Endometrium (tissue), 2 donors: ENCODE results near the gene GATD1.

Source experiments
- FAIRE-seq: peaks from 2 replicates; lab custom pipeline; 2012; peaks lifted over from hg19 to GRCh38; lab: Jason Lieb, UNC
- donor health status: control.
- donor health status: control.

The GATD1 gene, protein sequence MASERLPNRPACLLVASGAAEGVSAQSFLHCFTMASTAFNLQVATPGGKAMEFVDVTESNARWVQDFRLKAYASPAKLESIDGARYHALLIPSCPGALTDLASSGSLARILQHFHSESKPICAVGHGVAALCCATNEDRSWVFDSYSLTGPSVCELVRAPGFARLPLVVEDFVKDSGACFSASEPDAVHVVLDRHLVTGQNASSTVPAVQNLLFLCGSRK

DNA sequence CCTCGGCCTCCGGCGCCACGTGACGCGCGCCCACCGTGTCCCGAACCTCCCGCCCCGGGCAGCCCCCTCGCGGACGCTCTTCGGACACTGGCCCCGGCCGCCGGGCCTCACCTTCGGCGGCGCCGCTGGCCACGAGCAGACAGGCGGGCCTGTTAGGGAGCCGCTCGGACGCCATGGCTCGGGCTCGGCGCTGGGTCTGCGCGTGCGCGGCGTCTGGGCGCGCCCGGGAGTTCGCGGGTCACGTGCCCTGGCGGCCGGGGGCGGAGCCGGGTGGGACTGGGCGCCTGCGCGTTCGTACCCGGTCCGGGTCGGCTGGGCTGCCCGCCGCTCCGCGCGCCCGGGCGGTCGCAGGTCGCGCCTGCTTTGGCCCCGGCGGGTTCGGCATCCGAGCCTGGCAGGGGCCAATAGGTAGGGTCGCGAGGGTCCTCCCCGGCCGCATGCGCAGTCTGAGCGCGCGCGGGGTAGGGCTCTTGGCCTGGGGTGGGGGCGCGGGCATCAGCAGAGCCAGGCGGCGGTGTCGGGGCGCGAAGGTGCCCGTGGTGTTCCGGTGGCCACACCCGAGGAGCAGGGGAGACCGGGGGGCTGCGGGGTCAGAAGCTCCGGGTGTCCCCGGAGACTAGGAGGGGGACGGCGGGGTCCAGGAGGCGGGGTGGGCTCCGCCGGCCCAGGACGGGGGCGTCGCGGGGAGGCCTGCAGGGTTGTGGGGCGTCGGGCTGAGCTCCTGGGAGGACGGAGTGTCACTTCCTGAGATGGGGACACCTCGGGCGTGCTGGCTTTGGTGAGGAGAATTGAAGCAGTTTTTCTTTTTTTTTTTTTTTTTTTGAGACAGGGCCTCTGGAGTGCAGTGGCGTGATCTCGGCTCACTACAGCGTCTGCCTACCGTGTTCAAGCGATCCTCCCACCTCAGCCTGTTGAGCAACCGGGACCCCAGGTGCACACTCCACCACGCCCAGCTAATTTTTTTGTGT, at the start of gene GATD1:
Gene GATD1, minus strand, starts transcription at position 200 of the 968 bp plus-strand sequence. Its CDS starts 25 bp downstream, at position 175.
- no peak for FAIRE-seq

DNA sequence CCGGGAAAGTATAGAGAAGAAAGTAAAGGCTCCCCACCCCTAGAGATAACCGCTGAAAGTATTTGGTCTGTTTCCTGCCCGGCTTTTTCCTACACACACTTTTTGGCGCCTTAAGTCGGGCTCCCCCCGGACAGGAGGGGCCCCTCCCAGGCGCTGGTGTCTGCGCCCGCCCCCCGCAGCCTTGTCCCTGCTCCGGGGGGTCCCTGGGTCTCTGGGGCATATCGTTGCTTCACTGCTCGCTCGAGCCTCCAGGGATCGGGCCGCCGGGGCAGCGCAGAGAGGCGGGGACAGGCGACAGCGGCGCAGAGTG, 49.5 kb upstream of the GATD1 start:
- FAIRE-seq = no peak

DNA sequence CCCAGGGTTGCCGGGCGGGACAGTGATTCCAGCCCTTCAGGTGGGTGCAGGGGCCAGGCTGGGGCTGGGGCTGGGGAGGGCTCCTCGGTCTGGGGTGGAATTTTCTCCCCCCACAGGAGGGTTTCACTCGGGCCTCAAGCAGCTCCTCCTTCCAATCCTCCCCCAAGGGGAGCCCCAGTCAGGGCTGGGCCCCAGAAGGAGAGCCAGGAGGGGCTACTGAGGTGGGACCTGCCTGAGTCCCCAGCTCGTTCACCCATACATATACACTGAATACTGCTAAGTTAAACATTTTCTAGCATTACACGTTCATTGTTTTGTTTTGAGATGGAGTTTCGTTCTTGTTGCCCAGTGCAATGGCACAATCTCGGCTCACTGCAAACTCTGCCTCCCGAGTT, 48.9 kb upstream of the GATD1 start:
- FAIRE-seq = no peak

DNA sequence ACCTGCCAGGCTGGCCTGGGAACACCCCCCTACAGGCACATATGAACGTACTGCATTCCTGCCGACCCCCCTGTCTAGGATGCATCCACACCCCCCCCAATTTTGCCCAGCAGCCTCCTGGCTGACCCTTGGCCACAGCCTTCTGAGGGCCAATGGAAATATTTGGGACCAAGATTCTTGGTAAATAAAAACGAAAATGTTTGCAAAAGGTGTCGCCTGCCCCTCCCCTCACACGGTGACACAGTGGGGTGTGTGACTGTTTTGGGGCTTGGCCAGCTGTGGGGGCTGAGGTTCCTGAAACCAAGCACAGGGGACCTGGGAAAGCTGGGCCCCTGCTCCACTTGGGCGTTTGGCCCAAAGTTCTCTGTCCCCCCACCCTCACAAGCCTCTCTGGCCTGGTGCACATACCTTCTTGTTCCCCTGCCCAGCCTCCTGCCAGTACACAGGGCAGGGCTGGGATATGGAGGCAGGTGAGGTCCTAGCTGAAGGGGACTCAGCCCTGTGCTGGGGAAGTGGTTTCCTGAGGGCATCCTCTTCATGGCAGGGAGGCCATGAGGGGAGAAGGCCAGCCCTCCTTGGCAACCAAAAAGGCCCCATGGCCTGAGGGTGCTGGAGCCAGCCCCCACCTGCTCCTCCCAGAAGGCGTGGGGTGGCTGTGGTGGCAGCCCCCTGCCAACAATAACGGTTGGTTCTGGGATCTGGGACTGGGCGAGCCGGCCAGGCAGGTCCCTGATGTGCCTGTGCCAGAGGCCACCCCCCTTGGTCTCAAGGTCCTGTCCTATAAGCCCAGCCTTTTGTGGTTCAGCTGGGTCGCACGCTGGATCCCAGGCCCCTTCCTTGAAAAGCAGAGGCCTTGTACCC, 48.3 kb upstream of the GATD1 start:
- no peak for FAIRE-seq

DNA sequence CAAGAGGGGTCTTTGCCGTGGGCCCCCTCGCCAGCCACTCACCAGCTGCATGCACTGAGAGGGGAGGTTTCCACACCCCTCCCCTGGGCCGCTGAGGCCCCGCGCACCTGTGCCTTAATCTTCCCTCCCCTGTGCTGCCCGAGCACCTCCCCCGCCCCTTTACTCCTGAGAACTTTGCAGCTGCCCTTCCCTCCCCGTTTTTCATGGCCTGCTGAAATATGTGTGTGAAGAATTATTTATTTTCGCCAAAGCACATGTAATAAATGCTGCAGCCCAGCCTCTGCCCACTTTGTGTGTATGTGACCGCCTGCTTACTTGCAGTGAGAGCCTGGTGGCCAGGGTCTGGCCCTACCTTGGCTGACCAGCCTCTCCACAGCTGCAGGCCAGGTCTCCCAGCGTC, 47.7 kb upstream of the GATD1 start:
- no peak for FAIRE-seq

DNA sequence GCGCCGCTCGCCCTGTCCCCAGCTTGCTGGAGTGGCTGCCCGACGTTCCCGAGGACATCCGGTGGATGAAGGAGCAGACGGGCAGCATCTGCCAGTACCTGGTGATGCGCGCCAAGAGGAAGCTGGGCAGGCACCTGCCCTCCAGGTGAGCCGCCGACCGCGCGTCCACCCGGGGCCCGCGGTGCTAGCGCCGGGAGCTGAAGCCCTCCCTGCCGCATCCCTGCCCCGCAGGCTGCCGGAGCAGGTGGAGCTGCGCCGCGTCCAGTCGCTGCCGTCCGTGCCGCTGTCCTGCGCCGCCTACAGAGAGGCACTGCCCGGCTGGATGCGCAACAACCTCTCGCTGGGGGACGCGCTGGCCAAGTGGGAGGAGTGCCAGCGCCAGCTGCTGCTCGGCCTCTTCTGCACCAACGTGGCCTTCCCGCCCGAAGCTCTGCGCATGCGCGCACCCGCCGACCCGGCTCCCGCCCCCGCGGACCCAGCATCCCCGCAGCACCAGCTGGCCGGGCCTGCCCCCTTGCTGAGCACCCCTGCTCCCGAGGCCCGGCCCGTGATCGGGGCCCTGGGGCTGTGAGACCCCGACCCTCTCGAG, 47.1 kb upstream of the GATD1 start:
- no peak for FAIRE-seq

DNA sequence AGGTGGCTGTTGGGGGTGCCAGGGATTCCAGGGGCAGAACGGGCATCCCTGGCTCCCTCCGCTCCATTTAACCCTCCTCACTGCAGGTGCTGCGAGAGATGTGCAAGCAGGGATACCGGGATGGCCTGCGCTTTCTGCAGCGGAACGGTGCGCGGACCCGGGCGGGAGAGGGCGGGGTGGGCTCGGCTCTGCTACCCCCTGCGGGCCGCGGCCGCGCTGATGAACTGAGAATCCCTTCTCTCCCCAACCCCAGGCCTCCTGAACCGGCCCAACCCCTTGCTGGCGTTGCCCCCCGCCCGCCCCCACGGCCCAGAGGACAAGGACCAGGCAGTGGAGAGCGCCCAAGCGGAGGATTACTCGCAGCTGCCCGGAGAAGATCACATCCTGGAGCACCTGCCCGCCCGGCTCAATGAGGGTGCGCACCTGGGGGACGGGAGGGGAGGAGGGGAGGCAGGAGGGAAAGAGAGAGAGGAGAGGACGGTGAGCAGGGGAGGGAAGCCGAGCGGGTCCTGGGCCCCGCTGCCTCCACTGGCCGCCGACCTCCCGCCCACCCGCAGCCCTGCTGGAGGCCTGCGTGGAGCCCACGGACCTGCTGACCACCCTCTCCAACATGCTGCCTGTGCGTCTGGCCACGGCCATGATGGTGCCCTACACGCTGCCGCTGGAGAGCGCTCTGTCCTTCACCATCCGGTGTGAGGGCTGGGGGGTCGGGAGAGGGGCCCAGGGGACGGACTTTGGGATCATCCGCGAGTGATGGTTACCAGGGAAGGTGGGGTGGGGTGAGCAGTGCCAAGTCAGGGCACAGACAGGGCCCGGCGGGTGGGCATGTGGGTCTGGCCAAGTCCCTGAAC, 46.4 kb upstream of the GATD1 start:
- FAIRE-seq = no peak

DNA sequence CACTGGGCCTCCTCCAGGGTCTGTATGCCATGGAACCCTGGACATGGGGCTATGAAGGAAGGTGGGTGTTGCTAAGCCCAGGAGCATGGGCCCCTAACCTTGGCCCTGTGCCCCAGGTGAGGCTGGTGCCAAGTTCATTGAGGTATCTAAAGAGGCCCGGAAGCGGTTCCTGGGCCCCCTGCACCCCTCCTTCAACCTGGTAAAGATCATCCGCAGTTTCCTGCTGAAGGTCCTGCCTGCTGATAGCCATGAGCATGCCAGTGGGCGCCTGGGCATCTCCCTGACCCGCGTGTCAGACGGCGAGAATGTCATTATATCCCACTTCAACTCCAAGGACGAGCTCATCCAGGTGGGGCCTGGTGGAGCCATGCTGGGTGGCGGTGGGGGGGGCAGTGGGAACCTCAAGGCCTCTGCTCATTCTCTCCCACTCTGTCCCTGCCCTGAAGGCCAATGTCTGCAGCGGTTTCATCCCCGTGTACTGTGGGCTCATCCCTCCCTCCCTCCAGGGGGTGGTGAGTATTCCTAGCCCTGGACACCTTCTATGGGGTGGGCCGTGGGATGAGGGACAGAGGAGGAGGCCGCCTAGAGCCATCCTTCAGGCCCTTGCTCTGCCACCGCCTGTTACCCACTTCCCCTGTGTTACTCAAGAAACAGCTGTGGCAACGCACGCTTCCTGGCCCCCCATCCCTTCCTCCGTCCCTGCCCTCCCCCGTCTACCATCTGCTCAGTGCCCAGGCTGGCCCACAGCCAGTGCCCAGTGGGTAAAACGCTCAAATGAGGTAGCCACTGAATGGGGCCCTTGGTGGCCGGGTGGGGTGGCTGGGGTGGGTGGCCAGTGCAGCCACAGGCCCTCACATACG, 44.5 kb upstream of the GATD1 start:
- FAIRE-seq = no peak

DNA sequence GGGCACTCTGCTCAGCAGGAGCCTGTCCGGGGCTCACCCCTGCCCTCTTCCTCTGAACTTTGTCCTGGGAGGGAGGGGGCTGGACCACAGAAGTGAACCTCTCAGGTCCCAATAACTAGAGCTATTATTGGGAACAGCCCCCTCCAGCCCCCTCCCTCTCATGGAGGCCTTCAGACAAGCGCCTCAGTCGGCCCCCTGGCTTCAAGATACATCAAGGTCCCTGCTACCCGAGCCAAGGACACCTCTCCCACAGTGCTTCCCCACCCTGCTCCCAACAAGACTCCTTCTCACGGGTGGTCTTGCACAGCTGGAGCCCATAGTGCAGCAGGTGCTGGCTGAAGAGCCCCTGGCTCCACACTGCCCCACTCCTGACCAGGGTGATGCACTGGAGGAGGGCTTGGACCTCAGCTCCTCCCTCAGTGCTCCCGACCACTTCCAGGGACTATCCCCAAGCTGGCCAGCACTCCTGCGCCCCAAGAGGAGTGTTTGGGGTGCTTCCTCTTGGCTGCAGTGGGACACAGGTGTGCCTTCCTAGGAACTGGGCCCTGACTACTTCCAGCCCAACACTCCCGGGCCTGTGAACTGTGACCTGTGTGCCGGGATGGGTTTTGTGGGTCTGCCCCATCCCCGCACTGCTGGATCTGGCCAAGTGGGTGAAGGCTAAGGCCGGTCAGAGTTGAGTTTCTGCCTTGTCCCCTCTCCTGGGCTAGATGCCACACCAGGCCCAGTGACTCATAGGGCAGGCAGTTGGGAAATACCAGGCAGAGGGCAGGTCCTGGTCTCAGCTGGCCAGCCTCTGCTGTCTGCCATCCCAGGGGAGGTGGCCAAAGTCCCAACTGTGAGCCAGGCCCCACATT, 43.6 kb upstream of the GATD1 start:
- no peak for FAIRE-seq

DNA sequence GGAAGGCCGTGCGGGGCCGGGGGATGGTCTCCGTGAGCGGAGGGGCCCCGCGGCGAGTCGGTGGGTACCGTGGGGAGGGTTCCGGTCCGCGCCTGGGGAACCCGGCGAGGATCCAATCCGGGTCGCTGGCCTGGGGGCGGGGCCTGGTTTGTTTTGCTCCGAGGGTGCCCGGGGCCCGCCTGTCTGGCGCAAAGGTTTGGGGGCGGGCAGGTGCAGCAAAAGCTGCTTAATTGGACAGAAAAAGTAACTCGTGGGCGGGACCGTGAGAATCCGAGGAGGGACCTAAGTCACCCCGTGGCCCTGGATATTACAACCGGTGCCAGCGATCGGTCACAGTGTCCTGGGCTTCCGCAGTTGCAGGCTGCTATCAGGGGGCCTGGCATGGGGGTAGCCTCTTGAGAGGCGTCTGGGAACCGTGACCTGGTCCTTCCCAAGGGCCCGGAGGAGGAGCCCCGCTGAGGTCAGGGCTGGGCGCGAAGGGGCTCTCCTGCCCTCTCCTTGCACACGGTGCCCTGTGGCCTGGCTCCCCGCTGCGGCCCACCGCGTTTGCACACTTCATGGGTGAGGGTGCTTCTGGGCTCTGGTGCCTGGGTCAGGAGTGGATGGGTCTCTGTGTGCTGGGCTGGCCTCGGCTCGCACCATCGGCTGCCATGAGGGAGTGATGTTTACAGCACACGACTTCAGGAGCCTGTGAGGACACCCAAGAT, 42.8 kb upstream of the GATD1 start:
- FAIRE-seq = no peak

DNA sequence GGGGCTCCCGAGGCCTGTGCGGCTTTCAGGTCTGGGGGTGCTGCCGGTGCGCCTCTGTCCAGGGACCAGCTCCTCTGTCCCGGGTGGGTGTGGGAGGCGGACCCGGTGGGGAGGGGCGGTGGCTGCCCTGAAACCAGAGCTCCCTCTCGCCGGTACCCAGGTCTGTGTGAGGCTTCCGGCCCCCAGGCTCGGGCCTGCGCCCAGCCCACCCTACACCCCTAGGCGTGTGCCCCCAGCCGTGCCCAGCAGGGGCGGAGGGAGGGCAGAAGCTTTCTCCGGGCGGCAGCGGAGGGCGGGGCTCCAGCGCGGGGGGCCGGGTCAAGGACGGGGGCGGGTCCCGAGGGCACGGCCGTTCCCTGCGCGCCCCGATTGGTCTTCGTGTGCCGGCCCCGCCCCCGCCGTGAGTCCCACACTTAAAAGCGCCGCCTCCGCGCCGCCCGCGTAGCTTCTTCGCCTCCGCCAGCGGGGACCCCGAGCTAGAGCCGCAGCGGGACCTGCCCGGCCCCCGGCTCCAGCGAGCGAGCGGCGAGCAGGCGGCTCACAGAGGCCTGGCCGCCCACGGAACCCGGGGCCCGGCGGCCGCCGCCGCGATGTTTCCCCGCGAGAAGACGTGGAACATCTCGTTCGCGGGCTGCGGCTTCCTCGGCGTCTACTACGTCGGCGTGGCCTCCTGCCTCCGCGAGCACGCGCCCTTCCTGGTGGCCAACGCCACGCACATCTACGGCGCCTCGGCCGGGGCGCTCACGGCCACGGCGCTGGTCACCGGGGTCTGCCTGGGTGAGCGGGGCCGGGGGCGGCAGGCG, 42.0 kb upstream of the GATD1 start:
- no peak for FAIRE-seq

DNA sequence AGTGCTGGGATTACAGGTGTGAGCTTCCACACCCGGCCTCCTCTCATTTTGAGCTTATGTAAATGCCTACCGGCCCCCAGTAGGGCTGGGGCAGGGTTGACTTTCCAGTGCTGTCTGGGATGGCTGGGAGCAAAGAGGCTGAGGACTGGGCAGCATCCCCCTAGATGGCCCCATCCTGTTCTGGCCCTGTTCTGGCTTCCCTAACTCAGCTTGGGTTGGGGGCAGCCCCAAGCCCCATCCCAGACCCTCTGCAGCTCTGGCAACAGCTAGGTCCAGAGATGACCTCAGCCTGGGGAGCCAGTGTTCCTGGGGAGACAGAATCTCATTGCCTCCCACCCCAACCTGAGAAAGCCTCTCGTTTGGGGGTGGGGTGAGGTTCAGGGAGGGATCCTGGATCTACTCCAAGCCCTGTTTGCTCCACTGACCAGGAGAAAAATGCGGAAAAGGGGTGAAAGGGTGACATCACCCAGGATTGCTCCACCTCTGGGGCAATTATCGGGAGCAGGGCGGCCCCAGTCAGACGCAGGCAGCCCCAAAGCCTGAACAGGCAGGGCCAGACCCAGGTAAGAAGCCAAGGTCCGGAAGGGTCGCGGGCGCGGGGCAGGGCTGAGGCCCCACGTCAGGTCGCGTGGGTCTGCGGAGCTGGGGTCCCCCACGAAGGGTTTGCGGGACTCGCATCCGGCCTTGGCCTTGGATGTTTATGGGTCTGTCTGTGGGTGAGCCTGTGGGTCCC, 41.3 kb upstream of the GATD1 start, which contains the start of gene PNPLA2:
Gene PNPLA2, plus strand, starts transcription at position 519 of the 733 bp plus-strand sequence. CDS start 805 bp downstream, outside the sequence.
- no peak for FAIRE-seq

DNA sequence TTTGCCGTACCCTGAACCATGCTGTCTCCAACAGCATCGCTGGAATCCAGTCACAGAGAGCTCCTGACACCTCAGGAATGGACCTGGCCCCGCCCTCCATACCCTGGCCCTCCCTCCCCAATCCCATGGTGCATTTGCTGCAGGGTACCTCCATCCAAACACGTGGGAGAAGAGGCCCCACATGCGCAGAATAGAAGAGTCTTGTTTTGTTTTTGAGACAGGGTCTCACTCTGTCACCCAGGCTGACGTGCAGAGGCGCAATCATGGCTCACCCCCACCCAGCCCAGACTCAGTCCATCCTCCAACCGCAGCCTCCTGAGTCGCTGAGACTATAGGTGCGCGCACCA, 39.1 kb upstream of the GATD1 start:
- no peak for FAIRE-seq

DNA sequence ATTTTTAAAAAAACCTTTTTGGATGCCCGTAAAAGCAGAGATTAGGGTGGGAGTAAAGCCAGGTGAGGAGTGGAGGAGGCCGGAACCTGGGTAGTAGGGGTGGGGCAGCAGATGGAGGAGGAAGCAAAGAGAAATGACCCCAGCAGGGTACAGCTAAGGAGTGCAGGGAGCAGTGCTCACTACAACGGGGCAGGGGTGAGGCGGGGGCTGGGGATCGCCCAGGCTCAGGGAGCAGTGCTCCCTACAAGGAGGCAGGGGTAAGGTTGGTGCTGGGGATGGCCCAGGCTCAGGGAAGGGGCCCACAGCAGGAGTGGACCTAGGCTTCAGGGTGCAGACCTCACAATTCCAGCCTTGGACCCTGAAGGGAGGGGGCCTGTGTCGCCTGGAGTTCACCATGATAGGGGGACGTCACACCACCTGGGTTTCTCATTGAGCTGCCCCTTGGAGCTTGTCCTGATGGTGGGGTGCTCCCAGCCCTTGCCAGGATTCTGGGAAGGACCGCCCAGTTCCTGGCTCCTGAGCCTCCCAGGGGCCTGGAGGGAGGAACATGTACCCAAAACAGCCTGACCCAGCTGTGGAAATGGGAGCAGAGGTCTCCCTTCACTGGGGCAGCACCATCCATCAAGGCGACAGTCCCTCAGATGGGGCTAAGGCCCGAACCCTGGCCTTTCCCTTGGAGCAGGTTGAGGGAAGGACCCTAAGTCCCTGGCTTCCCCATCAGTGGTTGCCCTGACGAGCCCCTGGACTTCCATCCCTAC, 38.6 kb upstream of the GATD1 start:
- no peak for FAIRE-seq

DNA sequence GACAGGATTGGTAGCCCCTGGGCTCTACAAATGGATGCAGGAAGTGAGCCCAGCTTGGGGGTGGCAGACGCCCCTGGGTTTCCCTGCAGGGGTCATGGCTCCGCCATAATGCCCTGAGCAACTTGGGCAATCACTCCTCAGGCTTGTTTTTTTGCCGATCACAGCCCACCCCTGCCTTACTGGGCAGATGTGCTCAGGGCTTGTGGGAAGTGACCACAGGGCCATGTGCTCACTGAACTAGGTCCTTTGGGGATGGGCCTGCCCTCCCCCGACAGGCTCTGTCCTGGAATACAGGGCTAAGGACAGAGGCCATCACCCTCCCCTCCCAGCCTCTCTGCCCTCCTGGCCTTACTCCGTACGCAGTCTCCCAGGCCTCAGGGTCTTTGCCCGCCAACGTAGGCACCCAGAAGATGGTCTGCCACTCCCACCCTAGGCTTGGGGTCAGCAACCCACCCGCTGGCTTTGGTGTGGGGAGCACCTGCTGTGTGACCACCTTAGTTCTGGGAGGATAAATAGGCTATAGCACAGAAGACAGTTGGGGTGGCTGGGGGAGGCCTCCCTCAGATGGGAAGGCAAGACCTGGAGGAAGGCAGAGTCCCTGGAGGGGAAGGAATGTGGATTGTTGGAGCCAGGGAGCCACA, 36.3 kb upstream of the GATD1 start:
- no peak for FAIRE-seq

DNA sequence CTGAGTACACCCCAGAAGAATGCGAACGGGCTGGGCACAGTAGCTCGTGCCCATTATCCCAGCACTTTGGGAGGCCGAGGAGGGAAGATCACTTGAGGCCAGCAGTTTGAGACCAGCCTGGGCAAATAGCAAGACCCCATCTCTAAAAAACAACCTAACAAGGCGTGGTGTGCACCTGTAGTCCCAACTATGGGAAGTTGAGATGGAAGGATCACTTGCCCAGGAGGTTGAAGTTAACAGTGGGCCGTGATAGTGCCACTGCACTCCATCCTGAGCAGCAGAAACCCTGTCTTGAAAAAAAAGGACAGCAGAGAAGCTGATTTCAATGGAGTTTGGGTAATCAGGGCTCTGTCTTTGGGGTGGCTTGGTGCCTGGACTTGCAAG, 35.8 kb upstream of the GATD1 start:
- no peak for FAIRE-seq
